PC-3 (cell line): ENCODE results near the gene WEE1.

ENCODE experiments used
- EZH2 ChIP-seq: fragments of 300-600 bp; sonication (generic); IDR thresholded peaks from one replicate; pipeline ENCODE4 v1.6.1; 2017; ENCODE audit warnings: antibody characterized with exemption, mild to moderate bottlenecking, low read length; ENCODE audit not compliant: unreplicated experiment
- EZH2phosphoT487 ChIP-seq: fragments of 300-600 bp; sonication (generic); IDR thresholded peaks from 2 replicates; pipeline ENCODE4 v1.6.1; 2018; ENCODE audit warnings: mild to moderate bottlenecking, antibody characterized with exemption, low read length, borderline replicate concordance
- TF ChIP-seq, protein P1 (sequence below): fragments of 300-600 bp; sonication (generic); conservative IDR thresholded peaks from 2 replicates; pipeline ENCODE4 v1.5.1; 2017; ENCODE audit warnings: antibody characterized with exemption, low read depth, mild to moderate bottlenecking, low read length

- TF ChIP-seq, protein P1, sequence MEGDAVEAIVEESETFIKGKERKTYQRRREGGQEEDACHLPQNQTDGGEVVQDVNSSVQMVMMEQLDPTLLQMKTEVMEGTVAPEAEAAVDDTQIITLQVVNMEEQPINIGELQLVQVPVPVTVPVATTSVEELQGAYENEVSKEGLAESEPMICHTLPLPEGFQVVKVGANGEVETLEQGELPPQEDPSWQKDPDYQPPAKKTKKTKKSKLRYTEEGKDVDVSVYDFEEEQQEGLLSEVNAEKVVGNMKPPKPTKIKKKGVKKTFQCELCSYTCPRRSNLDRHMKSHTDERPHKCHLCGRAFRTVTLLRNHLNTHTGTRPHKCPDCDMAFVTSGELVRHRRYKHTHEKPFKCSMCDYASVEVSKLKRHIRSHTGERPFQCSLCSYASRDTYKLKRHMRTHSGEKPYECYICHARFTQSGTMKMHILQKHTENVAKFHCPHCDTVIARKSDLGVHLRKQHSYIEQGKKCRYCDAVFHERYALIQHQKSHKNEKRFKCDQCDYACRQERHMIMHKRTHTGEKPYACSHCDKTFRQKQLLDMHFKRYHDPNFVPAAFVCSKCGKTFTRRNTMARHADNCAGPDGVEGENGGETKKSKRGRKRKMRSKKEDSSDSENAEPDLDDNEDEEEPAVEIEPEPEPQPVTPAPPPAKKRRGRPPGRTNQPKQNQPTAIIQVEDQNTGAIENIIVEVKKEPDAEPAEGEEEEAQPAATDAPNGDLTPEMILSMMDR = no peak
- no peak for TF ChIP-seq EZH2
- no peak for TF ChIP-seq EZH2phosphoT487
These were observed 12.0 kb upstream of the WEE1 start for GRCh38 chr11:9561279-9561982.
